Smooth muscle cell (in vitro differentiated cells): ENCODE results near the gene SLC25A1. TPM values are rescaled to one million over a fixed set of nuclear protein-coding genes. Genes with fewer than 3 reads are reported as not detected.

Experiments
- DNase-seq: peaks from one replicate; lab custom pipeline; 2025; ENCODE audit not compliant: unreplicated experiment; lab: John Stamatoyannopoulos, UW
- H2AFZ ChIP-seq: fragments of 200-600 bp; sonication (generic); 2 replicates; pipeline ENCODE4 v1.6.0; 2016; ENCODE audit warnings: antibody characterized with exemption, low read depth, mild to moderate bottlenecking
- H3F3A ChIP-seq: fragments of 200-600 bp; sonication (generic); 2 replicates; pipeline ENCODE4 v1.6.0; 2017; ENCODE audit warnings: antibody characterized with exemption, low read depth
- H3K27ac ChIP-seq: fragments of 200-600 bp; sonication (generic); 2 replicates; pipeline ENCODE4 v1.5.1; 2016; ENCODE audit warnings: low read depth, mild to moderate bottlenecking
- H3K27me3 ChIP-seq: fragments of 200-600 bp; sonication (generic); 2 replicates; pipeline ENCODE4 v1.6.1; 2016; ENCODE audit warnings: low read depth, mild to moderate bottlenecking
- H3K36me3 ChIP-seq: fragments of 200-600 bp; sonication (generic); 2 replicates; pipeline ENCODE4 v1.5.1; 2016; ENCODE audit warnings: low read depth
- H3K4me1 ChIP-seq: fragments of 200-600 bp; sonication (generic); 2 replicates; pipeline ENCODE4 v1.5.1; 2016; ENCODE audit warnings: low read depth
- H3K4me2 ChIP-seq: fragments of 200-600 bp; sonication (generic); 2 replicates; pipeline ENCODE4 v1.6.0; 2016; ENCODE audit warnings: mild to moderate bottlenecking
- H3K4me3 ChIP-seq: fragments of 200-600 bp; sonication (generic); 2 replicates; pipeline ENCODE4 v1.5.1; 2016; ENCODE audit warnings: mild to moderate bottlenecking
- H3K79me2 ChIP-seq: fragments of 200-600 bp; sonication (generic); 2 replicates; pipeline ENCODE4 v1.6.0; 2016; ENCODE audit warnings: low read depth, mild to moderate bottlenecking
- H3K9ac ChIP-seq: fragments of 200-600 bp; sonication (generic); 2 replicates; pipeline ENCODE4 v1.6.0; 2016; ENCODE audit warnings: low read depth
- H3K9me3 ChIP-seq: fragments of 200-600 bp; sonication (generic); replicated peaks from 2 replicates; pipeline ENCODE4 v1.5.1; 2016; ENCODE audit warnings: low read depth
- H4K20me1 ChIP-seq: fragments of 200-600 bp; sonication (generic); 2 replicates; pipeline ENCODE4 v1.6.0; 2016; ENCODE audit warnings: low read depth
- CTCF ChIP-seq: fragments of 200-600 bp; sonication (generic); IDR thresholded peaks from 2 replicates; pipeline ENCODE4 v1.5.1; 2017; ENCODE audit warnings: borderline replicate concordance, mild to moderate bottlenecking, antibody characterized with exemption; ENCODE audit not compliant: insufficient read depth, poor library complexity, severe bottlenecking
- WGBS: methylation state at CpG from one replicate; pipeline ENCODE4 v1.1.7; 2016; ENCODE audit warnings: low lambda C conversion rate; 5-methylcytosine and 5-hydroxymethylcytosine counted together
- polyA plus RNA-seq: library from polyadenylated mRNA; unstranded; fragments of >200 nt; fragmentation: Nextera tagmentation; extraction: Ambion mirVana; gene quantifications from 2 replicates; pipeline ENCODE4 v1.2.1, GENCODE V29; 2016
- total RNA-seq: library from RNA; depleted of rRNA; stranded (reverse); fragments of >200 nt; gene quantifications from 2 replicates; pipeline ENCODE4 v1.2.3, GENCODE V29; 2014

SLC25A1 gene
- total and polyA plus RNA-seq, 2 experiments from 2014 or later: 56.5 to 204 TPM

GRCh38 chr22:19132693-19133400, 45.7 kb downstream of the SLC25A1 start:
- no peaks in the 10 kb centered on the region for H3K79me2 ChIP-seq
- H3K4me2 ChIP-seq: no peak overlapping the region
- no peaks in the 10 kb centered on the region for H3K4me1 ChIP-seq
- no peaks in the 10 kb centered on the region for H4K20me1 ChIP-seq
- no peak overlapping the region for H2AFZ ChIP-seq
- H3K36me3 ChIP-seq: no peaks in the 10 kb centered on the region
- WGBS: 97% methylated on average over 9 of the region's 9 CpGs
- TF ChIP-seq CTCF: no peak
- H3K27ac ChIP-seq: no peak overlapping the region
- H3K4me3 ChIP-seq: no peak overlapping the region
- no peaks in the 10 kb centered on the region for H3K27me3 ChIP-seq
- no peaks in the 10 kb centered on the region for H3K9me3 ChIP-seq
- no peaks in the 10 kb centered on the region for H3F3A ChIP-seq
- no peak overlapping the region for H3K9ac ChIP-seq
- no peak for DNase-seq

DNA sequence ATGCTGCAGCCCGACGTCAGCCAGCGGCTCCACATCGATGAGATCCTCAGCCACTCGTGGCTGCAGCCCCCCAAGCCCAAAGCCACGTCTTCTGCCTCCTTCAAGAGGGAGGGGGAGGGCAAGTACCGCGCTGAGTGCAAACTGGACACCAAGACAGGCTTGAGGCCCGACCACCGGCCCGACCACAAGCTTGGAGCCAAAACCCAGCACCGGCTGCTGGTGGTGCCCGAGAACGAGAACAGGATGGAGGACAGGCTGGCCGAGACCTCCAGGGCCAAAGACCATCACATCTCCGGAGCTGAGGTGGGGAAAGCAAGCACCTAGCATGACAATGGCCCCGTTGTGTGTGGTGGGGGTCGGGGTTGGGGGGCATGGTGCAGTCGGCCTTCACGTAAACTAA, 46.4 kb downstream of the SLC25A1 start:
- Histone ChIP-seq H3K79me2 (no peaks in the 10 kb centered on the region), H3K36me3 (no peaks in the 10 kb centered on the region), H3K9me3 (no peaks in the 10 kb centered on the region), H3K4me2 (no peak overlapping the region), H3K27ac (no peak overlapping the region), H3K9ac (no peak overlapping the region), H4K20me1 (no peaks in the 10 kb centered on the region), H3F3A (no peaks in the 10 kb centered on the region), H3K4me3 (no peak overlapping the region), H2AFZ (no peak overlapping the region), H3K4me1 (no peaks in the 10 kb centered on the region), H3K27me3 (no peaks in the 10 kb centered on the region)
- no peak for TF ChIP-seq CTCF
- DNase-seq: no peak
- 97% methylated on average over 20 of the region's 20 CpGs for WGBS

GRCh38 chr22:19131685-19132015, 46.9 kb downstream of the SLC25A1 start:
- DNase-seq: no peak
- H3K79me2 ChIP-seq: no peaks in the 10 kb centered on the region
- H3K4me3 ChIP-seq: no peak overlapping the region
- no peak overlapping the region for H3K9ac ChIP-seq
- H4K20me1 ChIP-seq: no peaks in the 10 kb centered on the region
- no peaks in the 10 kb centered on the region for H3K36me3 ChIP-seq
- H3K4me1 ChIP-seq: no peaks in the 10 kb centered on the region
- H3K27me3 ChIP-seq: no peaks in the 10 kb centered on the region
- WGBS: 98% methylated on average over 19 of the region's 19 CpGs
- no peaks in the 10 kb centered on the region for H3F3A ChIP-seq
- H3K4me2 ChIP-seq: no peak overlapping the region
- TF ChIP-seq CTCF: no peak
- H3K27ac ChIP-seq: no peak overlapping the region
- no peak overlapping the region for H2AFZ ChIP-seq
- H3K9me3 ChIP-seq: no peaks in the 10 kb centered on the region
